Endothelial cell of umbilical vein (primary cell): ENCODE results near the gene TACC3.

Experiments
- CTCF ChIP-seq, 2 donors: IDR thresholded peaks; 1 replicate in 1 of 2; 2 replicates in 1 of 2; pipeline ENCODE4 v1.5.1; 2011; ENCODE audit warnings: low read length in 2 of 2, mild to moderate bottlenecking in 2 of 2, moderate library complexity in 2 of 2, control low read depth in 1 of 2, inconsistent platforms in 1 of 2, low read depth in 1 of 2; ENCODE audit not compliant: insufficient read depth in 1 of 2; ENCODE audit errors: extremely low read depth in 1 of 2
- EZH2 ChIP-seq: IDR thresholded peaks from 2 replicates; pipeline ENCODE4 v1.6.1; 2012; ENCODE audit warnings: borderline replicate concordance, low read depth, mild to moderate bottlenecking, moderate library complexity, low read length, inconsistent platforms; ENCODE audit not compliant: severe bottlenecking
- POLR2A ChIP-seq: IDR thresholded peaks from 2 replicates; pipeline ENCODE4 v1.6.1; 2012; ENCODE audit warnings: low read depth, mild to moderate bottlenecking, control low read depth, low read length

GRCh38 chr4:1754336-1754735 lies 33.0 kb downstream of the TACC3 start:
- no peak for TF ChIP-seq POLR2A
- no peak for TF ChIP-seq CTCF (IDR thresholded peaks at IDR 0.05; ENCODE audit: extremely low read depth in 1 of 2, insufficient read depth in 1 of 2, low read depth in 1 of 2, low read length in 2 of 2)
- TF ChIP-seq EZH2 = no peak
